Uterus (tissue), 2 donors: Measurements from ENCODE around the gene CPTP.

Source experiments
- POLR2A ChIP-seq, 2 donors: fragments of 450-650 bp; IDR thresholded peaks; one replicate each; pipeline ENCODE4 v1.6.1; 2016; ENCODE audit warnings: antibody characterized with exemption in 2 of 2, mild to moderate bottlenecking in 1 of 2, moderate library complexity in 1 of 2
- TF ChIP-seq, protein P1 (sequence below), 4 experiments: fragments of 200-600 bp in 2 of 4; fragments of 450-650 bp in 2 of 4; sonication (generic) in 2 of 4; IDR thresholded peaks; one replicate each; pipeline ENCODE4 v1.5.1; 2016 to 2019; ENCODE audit warnings: antibody characterized with exemption in 4 of 4, mild to moderate bottlenecking in 2 of 4, moderate library complexity in 1 of 4

DNA sequence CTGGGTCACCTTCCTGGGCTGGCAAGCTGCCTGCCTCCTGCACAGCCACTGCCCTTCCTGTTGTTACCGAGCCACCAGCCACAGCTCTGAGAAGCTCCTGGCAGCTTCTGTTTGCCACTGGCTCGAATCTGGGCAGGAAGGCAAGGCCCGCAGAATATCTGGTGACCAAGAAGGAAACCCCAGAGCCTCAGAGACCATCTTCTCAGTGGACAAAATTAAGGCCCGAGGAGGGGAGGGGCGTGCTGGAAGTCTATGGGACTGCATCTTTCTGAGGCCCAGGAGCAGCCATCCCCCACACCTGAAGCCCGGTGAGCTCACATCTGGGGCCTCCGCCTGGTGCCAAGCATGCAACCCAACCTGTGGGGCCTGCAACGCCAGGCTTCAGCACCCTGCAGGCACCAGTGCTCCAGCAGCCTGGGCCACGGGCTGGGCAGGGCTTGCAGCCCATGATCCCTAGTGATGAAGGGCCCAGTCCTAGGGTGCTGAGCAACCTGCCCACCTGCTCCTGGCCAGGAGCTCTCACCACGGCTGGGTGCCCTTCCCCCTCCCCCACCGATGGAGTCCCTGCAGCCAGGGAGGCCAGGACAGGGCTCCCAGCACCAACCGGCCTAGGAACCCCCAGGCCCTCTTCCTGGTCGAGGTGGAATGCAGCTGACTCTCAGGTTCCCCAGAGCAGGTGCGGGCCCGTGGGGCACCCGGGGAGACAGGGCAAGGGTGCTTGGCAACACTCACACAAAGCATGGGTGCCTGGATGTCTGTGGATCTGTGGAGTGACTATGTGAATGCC, 879 bp downstream of the CPTP start:
- no peak for TF ChIP-seq POLR2A (IDR thresholded peaks at IDR 0.05)
- TF ChIP-seq, protein P1, sequence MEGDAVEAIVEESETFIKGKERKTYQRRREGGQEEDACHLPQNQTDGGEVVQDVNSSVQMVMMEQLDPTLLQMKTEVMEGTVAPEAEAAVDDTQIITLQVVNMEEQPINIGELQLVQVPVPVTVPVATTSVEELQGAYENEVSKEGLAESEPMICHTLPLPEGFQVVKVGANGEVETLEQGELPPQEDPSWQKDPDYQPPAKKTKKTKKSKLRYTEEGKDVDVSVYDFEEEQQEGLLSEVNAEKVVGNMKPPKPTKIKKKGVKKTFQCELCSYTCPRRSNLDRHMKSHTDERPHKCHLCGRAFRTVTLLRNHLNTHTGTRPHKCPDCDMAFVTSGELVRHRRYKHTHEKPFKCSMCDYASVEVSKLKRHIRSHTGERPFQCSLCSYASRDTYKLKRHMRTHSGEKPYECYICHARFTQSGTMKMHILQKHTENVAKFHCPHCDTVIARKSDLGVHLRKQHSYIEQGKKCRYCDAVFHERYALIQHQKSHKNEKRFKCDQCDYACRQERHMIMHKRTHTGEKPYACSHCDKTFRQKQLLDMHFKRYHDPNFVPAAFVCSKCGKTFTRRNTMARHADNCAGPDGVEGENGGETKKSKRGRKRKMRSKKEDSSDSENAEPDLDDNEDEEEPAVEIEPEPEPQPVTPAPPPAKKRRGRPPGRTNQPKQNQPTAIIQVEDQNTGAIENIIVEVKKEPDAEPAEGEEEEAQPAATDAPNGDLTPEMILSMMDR (IDR thresholded peaks at IDR 0.05), result no peak
